GM03348 (cell line): ENCODE measurements around the gene AASDHPPT.

Source experiments
- DNase-seq: peaks from one replicate; pipeline ENCODE4 v3.0.0; 2012; ENCODE audit warnings: low spot score

The AASDHPPT gene

GRCh38 chr11:106086850-106087249 lies 9.4 kb downstream of the AASDHPPT start:
- DNase-seq, result no peak

GRCh38 chr11:106087815-106088435 lies 10.5 kb downstream of the AASDHPPT start:
- no peak for DNase-seq

GRCh38 chr11:106088896-106089295 lies 11.4 kb downstream of the AASDHPPT start:
- no peak for DNase-seq

DNA sequence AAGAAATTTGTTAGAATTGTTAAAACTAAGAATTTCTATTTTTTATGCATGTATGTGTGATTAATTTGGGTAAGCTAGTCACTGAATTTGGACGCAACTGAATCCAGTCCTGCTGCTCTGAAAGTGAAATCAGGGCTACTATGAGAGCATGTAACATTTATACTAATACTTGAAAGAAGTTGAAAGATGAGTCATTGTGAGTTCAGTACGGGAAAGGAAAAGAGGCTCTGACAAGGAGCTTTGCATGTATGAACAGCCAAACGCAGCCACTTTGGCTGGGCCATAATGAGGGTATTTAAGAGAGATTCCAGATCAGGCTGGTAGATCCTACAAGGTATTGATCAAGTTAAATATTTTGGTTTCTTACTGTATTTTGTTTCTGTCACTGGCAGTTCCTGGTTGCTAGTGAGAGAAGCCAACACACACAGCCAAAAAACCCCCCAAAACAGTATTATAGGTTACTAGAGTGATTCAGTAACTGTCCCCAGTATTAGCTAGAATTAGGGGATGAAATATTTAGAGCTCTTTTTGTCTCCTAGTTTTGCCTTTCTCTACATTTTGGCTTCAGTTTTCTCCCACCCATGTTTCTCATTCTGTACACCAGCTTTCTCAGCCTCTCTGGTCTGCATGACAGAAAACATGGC lies 14.1 kb downstream of the AASDHPPT start:
- no peak for DNase-seq

- no peak for DNase-seq
Observed at GRCh38 chr11:106092446-106092845, 15.0 kb downstream of the AASDHPPT start.

- DNase-seq, result no peak
Observed at GRCh38 chr11:106098893-106099553, 21.6 kb downstream of the AASDHPPT start.

- no peak for DNase-seq
Observed at GRCh38 chr11:106101370-106101769, 23.9 kb downstream of the AASDHPPT start.

DNA sequence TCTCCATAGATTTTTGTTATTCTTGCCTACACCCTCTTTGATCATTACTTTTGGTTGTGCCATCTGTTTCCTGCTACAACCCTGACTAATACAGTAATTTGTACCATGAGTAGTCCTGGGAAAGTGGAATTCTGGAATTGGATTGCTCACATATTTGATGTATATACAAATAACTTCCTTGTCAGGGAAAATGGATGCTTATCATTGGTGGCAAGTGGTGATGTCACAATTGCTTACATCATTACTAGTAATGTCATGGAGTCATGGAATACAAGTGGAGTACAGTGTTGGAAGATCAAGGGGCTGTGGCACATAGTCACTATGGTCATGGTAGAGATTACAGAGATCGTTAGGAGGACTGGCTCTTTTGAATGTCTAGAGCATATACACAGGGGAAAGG lies 24.4 kb downstream of the AASDHPPT start:
- no peak for DNase-seq

GRCh38 chr11:106105986-106106385 lies 28.5 kb downstream of the AASDHPPT start:
- DNase-seq, result no peak

GRCh38 chr11:106121570-106122320 lies 44.3 kb downstream of the AASDHPPT start:
- no peak for DNase-seq

- DNase-seq, result no peak
Observed at GRCh38 chr11:106127604-106128003, 50.1 kb downstream of the AASDHPPT start.

- no peak for DNase-seq
Observed at GRCh38 chr11:106128740-106129139, 51.3 kb downstream of the AASDHPPT start.

- no peak for DNase-seq
Observed at GRCh38 chr11:106131998-106132397, 54.5 kb downstream of the AASDHPPT start.

- DNase-seq, result no peak
Observed at GRCh38 chr11:106132582-106133354, 55.3 kb downstream of the AASDHPPT start.

GRCh38 chr11:106133529-106133928 lies 56.1 kb downstream of the AASDHPPT start:
- no peak for DNase-seq

GRCh38 chr11:106137061-106137460 lies 59.6 kb downstream of the AASDHPPT start:
- DNase-seq, result no peak

GRCh38 chr11:106137758-106138157 lies 60.3 kb downstream of the AASDHPPT start:
- no peak for DNase-seq
